GM19025 (cell line): ENCODE measurements around the gene TOX2.
A peak's percentile ranks its signal among the peaks of the same experiment; 100 is the strongest.

Experiments used
- ATAC-seq: cut with Tn5 transposase; IDR thresholded peaks from one replicate; pipeline ENCODE4 v1.9.1; 2021; ENCODE audit warnings: mild to moderate bottlenecking, low read depth, moderate library complexity; ENCODE audit not compliant: unreplicated experiment

Gene TOX2

GRCh38 chr20:43992885-43993284, 78.2 kb downstream of the TOX2 start:
- ATAC-seq, result no peak

- ATAC-seq, result no peak
Measured at GRCh38 chr20:43993560-43993959, 78.9 kb downstream of the TOX2 start.

GRCh38 chr20:43994486-43995100, 79.9 kb downstream of the TOX2 start:
- no peak for ATAC-seq

GRCh38 chr20:43995645-43996044, 81.0 kb downstream of the TOX2 start:
- ATAC-seq, result no peak

- no peak for ATAC-seq
Measured at GRCh38 chr20:43996240-43996930, 81.7 kb downstream of the TOX2 start.

GRCh38 chr20:43999848-44000247, 85.2 kb downstream of the TOX2 start:
- ATAC-seq, result no peak

- ATAC-seq, result peak; percentile 72
Measured at GRCh38 chr20:44001667-44002596, 87.3 kb downstream of the TOX2 start.

GRCh38 chr20:44002861-44003260, 88.2 kb downstream of the TOX2 start:
- no peak for ATAC-seq

- no peak for ATAC-seq
Measured at GRCh38 chr20:44003609-44004008, 89.0 kb downstream of the TOX2 start.

- no peak for ATAC-seq
Measured at GRCh38 chr20:44004306-44004915, 89.8 kb downstream of the TOX2 start.

- no peak for ATAC-seq
Measured at GRCh38 chr20:44005661-44006060, 91.0 kb downstream of the TOX2 start.

- no peak for ATAC-seq
Measured at GRCh38 chr20:44006126-44006525, 91.5 kb downstream of the TOX2 start.

- no peak for ATAC-seq
Measured at GRCh38 chr20:44006578-44006977, 91.9 kb downstream of the TOX2 start.

- ATAC-seq, result no peak
Measured at GRCh38 chr20:44008806-44009678, 94.4 kb downstream of the TOX2 start.

- ATAC-seq, result no peak
Measured at GRCh38 chr20:44009679-44009992, 95.0 kb downstream of the TOX2 start.

- ATAC-seq, result no peak
Measured at GRCh38 chr20:44010162-44010704, 95.6 kb downstream of the TOX2 start.

GRCh38 chr20:44011251-44011940, 96.7 kb downstream of the TOX2 start:
- no peak for ATAC-seq

GRCh38 chr20:44012466-44013226, 98.0 kb downstream of the TOX2 start:
- no peak for ATAC-seq
